ENCODE results near the gene TMEM255B.
"Not testable (repeated sequence)": the region's sequence is repeated elsewhere in the genome, so short reads cannot be mapped to it uniquely, and the experiment has no call there.

TMEM255B gene

GRCh38 chr13:113758651-113759524, at the start of gene TMEM255B:
Gene TMEM255B, plus strand, starts transcription at chr13:113759226. Its CDS starts 44 bp downstream, at chr13:113759270.
- DNase-seq = peak; percentile 82

GRCh38 chr13:113722921-113723320, 36.1 kb upstream of the TMEM255B start:
- DNase-seq = no peak

GRCh38 chr13:113723410-113724015, 35.5 kb upstream of the TMEM255B start:
- no peak for DNase-seq

- DNase-seq = no peak
These were observed 34.8 kb upstream of the TMEM255B start for GRCh38 chr13:113724016-113724758.

- peak; percentile 69 for DNase-seq
These were observed 34.2 kb upstream of the TMEM255B start for GRCh38 chr13:113724780-113725315.

- not testable (repeated sequence) for DNase-seq
These were observed 33.5 kb upstream of the TMEM255B start for GRCh38 chr13:113725329-113726105.

GRCh38 chr13:113726106-113726821, 32.8 kb upstream of the TMEM255B start:
- not testable (repeated sequence) for DNase-seq

GRCh38 chr13:113726961-113727411, 32.0 kb upstream of the TMEM255B start:
- no peak for DNase-seq

- no peak for DNase-seq
These were observed 30.4 kb upstream of the TMEM255B start for GRCh38 chr13:113728571-113729054.

GRCh38 chr13:113729187-113730019, 29.6 kb upstream of the TMEM255B start:
- DNase-seq = no peak

- DNase-seq = no peak
These were observed 28.8 kb upstream of the TMEM255B start for GRCh38 chr13:113730258-113730691.

- DNase-seq = no peak
These were observed 28.2 kb upstream of the TMEM255B start for GRCh38 chr13:113730831-113731191.

- no peak for DNase-seq
These were observed 27.5 kb upstream of the TMEM255B start for GRCh38 chr13:113731192-113732175.

GRCh38 chr13:113732176-113732960, 26.7 kb upstream of the TMEM255B start:
- no peak for DNase-seq

GRCh38 chr13:113732961-113733950, 25.8 kb upstream of the TMEM255B start:
- no peak for DNase-seq

- DNase-seq = no peak
These were observed 24.8 kb upstream of the TMEM255B start for GRCh38 chr13:113734099-113734825.

GRCh38 chr13:113734826-113735125, 24.2 kb upstream of the TMEM255B start:
- DNase-seq = no peak

Measured in suppressor macrophage treated with lipopolysaccharide for 4 hours (primary cell).